HG03025 (cell line): Measurements from ENCODE around the gene TRAF3IP3.

ENCODE experiments used
- ATAC-seq: cut with Tn5 transposase; IDR thresholded peaks from one replicate; pipeline ENCODE4 v1.9.1; 2021; ENCODE audit warnings: mild to moderate bottlenecking, moderate library complexity; ENCODE audit not compliant: unreplicated experiment, low FRiP score

Gene TRAF3IP3

GRCh38 chr1:209736490-209737117 is 19.2 kb upstream of the TRAF3IP3 start:
- no peak for ATAC-seq

GRCh38 chr1:209737118-209737505 is 18.7 kb upstream of the TRAF3IP3 start:
- no peak for ATAC-seq

GRCh38 chr1:209738270-209738669 is 17.6 kb upstream of the TRAF3IP3 start:
- ATAC-seq, result no peak

DNA sequence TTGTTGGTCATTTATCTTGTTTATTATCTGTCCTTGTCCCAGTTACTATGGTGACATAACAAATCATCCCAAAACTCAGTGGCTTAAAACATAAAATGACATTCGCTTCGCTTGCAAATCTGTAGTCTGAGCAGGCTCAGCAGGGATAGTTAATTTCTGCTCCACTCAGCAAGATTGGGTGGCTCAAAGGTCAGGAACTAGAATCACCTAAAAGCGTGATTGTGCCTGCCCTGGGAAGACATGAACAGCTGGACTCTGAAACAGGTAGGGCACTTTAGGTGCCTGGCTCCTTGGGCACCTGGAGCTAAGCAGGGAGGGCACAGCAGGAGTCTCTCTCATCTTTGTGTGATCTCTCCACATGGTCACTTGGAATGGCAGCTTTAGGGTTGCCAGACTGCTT is 14.7 kb upstream of the TRAF3IP3 start:
- ATAC-seq, result no peak

DNA sequence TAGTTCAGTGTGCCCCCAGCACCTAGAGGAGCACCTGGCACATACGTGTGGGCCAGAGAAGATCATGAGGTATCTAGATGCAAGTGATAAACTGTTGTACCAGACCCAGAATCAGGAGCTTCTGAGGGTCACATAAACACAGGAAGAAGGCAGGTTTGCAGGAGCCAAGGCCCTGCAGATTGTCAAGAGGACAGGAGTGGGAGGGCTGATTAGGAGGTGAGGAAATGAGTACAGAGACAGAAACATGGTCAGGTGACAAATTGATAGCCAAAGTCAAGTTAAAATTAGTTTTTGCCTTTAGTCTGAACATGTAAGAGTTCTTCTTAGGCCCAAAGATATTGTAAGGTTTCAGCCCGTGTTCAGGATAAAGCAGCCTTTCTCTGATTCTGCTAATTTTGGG is 14.0 kb upstream of the TRAF3IP3 start:
- no peak for ATAC-seq

DNA sequence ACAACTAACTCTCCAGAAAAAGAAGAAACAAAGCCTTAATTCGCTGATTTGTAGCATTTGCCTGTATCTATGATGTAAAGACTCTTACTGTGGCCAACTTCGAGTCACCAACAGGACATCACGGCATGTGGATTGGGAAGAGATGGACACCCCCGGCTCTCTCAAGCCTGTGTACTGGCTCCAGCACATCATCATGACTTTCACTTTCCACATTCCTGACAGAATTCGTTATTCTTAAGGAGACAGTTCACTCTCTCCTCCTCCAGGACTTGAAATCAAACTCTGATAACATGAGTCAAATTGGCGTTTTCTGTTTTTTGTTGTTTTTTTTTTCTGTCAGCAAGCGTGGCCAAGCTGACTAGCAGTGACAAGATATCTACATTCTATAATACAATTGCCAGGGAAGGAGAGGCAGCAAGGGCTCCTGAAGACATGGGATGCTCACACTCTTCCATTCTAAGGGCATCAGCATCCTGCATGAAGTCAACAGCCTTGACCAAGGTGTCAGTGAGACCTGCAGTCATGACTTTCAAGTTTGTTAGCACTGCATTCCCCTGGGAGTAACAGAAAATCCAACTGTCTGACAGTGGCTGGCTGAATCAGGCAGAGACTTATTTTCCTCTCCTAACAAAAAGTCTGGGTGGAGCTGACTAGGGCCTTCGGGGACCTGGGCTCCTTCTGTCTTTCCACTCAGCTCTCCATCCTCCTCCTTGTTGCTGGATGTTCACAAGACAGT is 13.3 kb upstream of the TRAF3IP3 start:
- no peak for ATAC-seq

GRCh38 chr1:209743145-209743482 is 12.7 kb upstream of the TRAF3IP3 start:
- no peak for ATAC-seq

GRCh38 chr1:209746451-209747165 is 9.2 kb upstream of the TRAF3IP3 start:
- no peak for ATAC-seq

DNA sequence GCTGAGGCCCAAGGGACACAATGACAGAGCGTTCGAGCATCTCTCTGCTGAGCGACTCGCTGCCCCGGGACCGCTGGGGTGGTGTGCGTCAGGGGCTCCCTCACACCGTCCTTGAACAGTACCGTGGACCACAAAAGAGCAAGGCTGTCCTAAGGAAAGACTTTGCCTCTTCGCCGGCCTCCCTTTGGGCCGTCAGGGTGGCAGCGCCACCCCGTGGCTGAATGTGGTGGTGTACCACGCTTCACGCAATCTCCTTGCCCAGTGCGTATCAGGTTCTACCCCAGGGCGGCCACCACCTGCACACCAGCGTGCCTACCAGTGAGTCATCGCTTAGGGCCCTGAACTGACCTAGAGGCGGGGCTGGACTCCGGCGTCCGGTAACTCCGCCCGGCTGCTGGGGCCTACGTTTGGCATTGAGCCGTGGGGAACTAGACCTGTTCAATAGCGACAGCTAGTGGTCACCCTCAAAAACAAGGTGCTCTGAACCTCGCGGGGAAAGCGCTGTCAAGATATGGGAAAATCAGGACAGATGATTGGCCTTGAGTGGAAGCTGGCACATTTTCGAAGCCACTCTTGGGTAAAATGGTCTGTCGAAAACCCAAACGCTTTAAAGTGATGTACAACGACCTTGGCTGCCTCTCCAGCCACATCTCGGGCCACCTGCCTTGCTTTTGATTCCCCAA is 8.1 kb upstream of the TRAF3IP3 start:
- ATAC-seq, result peak; percentile 76

- no peak for ATAC-seq
Observed at GRCh38 chr1:209748620-209749019, 7.2 kb upstream of the TRAF3IP3 start.

- ATAC-seq, result no peak
Observed at GRCh38 chr1:209749205-209749604, 6.6 kb upstream of the TRAF3IP3 start.

- no peak for ATAC-seq
Observed at GRCh38 chr1:209749670-209750323, 6.1 kb upstream of the TRAF3IP3 start.

- peak; percentile 47 for ATAC-seq
Observed at GRCh38 chr1:209751627-209752231, 4.1 kb upstream of the TRAF3IP3 start.

DNA sequence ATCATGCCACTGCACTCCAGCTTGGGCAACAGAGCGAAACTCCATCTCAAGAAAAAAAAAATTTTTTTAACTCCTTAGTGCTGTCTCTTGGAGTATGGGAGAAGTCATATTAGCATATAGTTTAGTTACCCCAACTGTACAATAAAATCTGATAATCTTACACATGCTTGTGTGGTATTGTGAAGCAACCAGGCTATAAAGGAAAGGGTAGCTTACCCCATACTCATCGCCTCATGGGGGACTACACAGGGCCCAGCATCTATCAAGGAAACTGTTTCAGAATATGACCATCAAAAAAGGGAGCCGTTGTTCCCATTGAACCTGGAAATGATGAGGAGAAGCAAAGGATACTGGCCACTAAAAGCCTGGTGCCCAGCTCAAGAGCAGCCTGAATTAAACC is 3.0 kb upstream of the TRAF3IP3 start:
- ATAC-seq, result no peak

- no peak for ATAC-seq
Observed at GRCh38 chr1:209755256-209755655, 597 bp upstream of the TRAF3IP3 start.

DNA sequence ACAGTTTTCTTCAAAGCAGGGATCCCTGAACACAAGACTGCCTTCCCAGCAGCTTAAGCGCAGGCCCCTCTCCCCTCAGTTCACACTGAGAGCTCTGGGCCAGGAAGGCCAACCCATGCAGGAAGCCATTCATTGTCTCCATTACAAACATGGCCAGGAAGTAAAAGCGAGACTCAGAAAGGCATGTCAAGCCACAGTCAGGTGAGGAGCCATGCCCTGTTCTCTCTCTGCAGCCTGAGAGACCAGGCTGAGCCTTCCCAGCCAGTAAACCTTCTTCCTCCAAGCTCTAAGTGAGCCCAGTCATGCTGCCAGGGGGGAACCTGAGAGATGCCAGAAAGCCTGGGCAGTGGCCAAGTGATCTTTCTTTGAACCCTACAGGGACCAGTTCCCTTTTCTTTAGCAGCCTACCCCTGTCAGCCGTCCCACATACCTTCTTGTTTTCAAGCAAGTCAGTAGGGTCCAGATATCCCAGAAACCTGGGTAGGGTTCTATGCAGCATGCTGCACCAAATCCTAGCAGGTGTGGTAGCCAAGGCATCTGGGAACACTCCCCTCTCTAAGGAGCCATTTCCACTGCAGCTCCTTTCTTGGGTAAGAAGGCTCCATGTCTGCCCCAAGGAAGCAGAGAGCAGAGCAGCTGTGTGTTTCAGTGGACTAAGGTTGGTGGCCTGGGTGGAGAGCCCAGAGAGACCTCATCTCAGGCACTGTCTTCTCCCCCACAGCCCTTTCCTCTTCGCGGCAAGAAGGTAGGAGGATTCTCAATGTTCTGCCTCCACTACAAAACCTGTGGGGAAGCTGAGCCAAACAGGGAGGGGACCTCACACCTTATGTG is 977 bp downstream of the TRAF3IP3 start:
- ATAC-seq, result peak; percentile 35

DNA sequence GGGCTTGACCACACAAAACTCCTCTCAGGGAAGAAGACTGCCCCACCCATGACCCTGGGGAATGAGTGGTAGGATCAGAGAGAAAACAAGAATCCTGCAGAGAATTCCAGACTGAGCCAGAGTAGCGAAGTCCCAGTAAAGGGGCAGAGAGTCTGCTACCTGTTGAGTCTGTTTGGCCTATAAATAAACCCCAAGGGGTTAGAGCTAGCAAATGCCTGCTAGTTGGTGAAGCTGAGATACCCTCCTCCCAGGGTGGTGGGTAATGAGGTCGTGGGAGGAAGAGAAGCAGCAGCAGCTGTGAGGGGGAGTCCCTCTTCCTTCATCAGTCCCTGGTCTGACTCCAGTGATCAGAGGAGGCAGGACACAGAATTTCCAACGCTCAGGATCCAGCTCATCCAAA is 2.5 kb downstream of the TRAF3IP3 start:
- ATAC-seq, result no peak

- no peak for ATAC-seq
Observed at GRCh38 chr1:209759829-209760359, 4.0 kb downstream of the TRAF3IP3 start.

DNA sequence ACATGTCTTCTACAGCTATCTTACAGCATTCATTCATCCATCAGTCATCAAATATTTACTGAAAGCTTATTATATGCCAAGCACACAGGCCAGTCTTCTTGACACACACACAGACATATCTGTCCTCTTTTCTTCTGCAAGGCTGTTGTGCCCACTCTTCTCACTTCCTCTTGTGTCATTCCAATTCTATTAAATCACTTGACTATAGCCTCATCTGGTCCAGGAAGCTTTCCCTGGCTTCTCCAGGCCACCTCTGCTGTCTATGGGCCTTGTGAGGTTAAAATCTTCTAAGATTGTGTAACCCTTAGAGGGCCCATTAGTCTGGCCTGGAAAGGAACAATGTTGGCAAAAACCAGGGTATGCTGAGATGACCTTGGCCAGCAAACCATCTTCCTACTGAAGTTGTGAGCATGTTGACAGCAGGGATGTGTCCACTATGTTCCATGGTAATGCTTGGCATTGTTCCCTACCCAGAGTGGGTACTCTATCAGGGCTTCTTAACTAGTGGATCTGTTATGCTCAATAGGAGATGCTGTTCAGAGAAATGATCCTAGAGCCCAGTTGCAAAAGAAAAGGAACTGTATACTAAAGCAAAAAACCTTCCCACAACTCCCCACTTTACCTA is 5.3 kb downstream of the TRAF3IP3 start:
- no peak for ATAC-seq
